Measurements from ENCODE around the gene KIZ. TPM values are rescaled to one million over a fixed set of nuclear protein-coding genes. Genes with fewer than 3 reads are reported as not detected.

Gene KIZ
- total RNA-seq, 1 experiment from 2014 or later, result 17.6 TPM

- no peaks in the 10 kb centered on the region for H3K9me3 ChIP-seq (ENCODE audit: control insufficient read depth in 1 of 2, insufficient read depth in 1 of 2, low read depth in 1 of 2, low read length in 2 of 2)
- DNase-seq (ENCODE audit: low read depth, low spot score) (no peak), ATAC-seq (no peak)
- ChIA-PET RAD21 (ENCODE audit: low non-redundant PET in 1 of 2, low total read pairs in 2 of 2, uncharacterized antibody in 2 of 2, unreplicated experiment in 2 of 2) (no interaction called here), CTCF (no interaction called here), POLR2A (no interaction called here)
- 0 out of 2 replicates have a peak, but pooled peaks cover 2% of the 10 kb centered on the region for H3K27me3 ChIP-seq (ENCODE audit: insufficient read depth, low read length)
- H2AFZ ChIP-seq (ENCODE audit: low read depth, low read length, poor library complexity, severe bottlenecking), result no peak overlapping the region
- H3K4me1 ChIP-seq (ENCODE audit: control insufficient read depth in 1 of 2, insufficient read depth in 2 of 2, low read length in 2 of 2), result no peaks in the 10 kb centered on the region
- no peaks in the 10 kb centered on the region for H4K20me1 ChIP-seq (ENCODE audit: insufficient read depth)
- no TSS peak for BruUV-seq (replicated peaks)
- no peak overlapping the region for H3K9ac ChIP-seq (ENCODE audit: low read length)
- TF ChIP-seq TCF7L2 (IDR thresholded peaks at IDR 0.05; ENCODE audit: borderline replicate concordance, extremely low read depth, insufficient read depth, insufficient read length) (no peak), SRF (IDR thresholded peaks at IDR 0.05; ENCODE audit: low read depth) (no peak), JUND (IDR thresholded peaks at IDR 0.05) (no peak), CTCF (IDR thresholded peaks at IDR 0.05 in 2 of 3, conservative IDR thresholded peaks at IDR 0.05 in 1 of 3; ENCODE audit: borderline replicate concordance in 1 of 3, insufficient read depth in 1 of 3, low read depth in 2 of 3, low read length in 2 of 3) (no peak)
- no peak overlapping the region for H3K4me3 ChIP-seq (replicated peaks in 1 of 2; ENCODE audit: low read depth in 1 of 2, low read length in 2 of 2)
- no peaks in the 10 kb centered on the region for H3K79me2 ChIP-seq (ENCODE audit: insufficient read depth, low read length)
- H3K27ac ChIP-seq (ENCODE audit: low read depth, low read length), result no peak overlapping the region
- intact Hi-C loops (cut with micrococcal nuclease), result no loop called here
- H3K36me3 ChIP-seq (ENCODE audit: control insufficient read depth in 1 of 2, insufficient read depth in 2 of 2, low read length in 2 of 2), result no peaks in the 10 kb centered on the region
- H3K9me2 ChIP-seq (ENCODE audit: insufficient read depth), result no peaks in the 10 kb centered on the region
- H3K4me2 ChIP-seq (ENCODE audit: low read length), result no peak overlapping the region
Observed at GRCh38 chr20:21273755-21274386, 148.0 kb downstream of the KIZ start.

- ChIA-PET POLR2A (no interaction called here), CTCF (no interaction called here), RAD21 (ENCODE audit: low non-redundant PET in 1 of 2, low total read pairs in 2 of 2, uncharacterized antibody in 2 of 2, unreplicated experiment in 2 of 2) (no interaction called here)
- Histone ChIP-seq H3K4me3 (replicated peaks in 1 of 2; ENCODE audit: low read depth in 1 of 2, low read length in 2 of 2) (no peak overlapping the region), H3K4me1 (ENCODE audit: control insufficient read depth in 1 of 2, insufficient read depth in 2 of 2, low read length in 2 of 2) (no peaks in the 10 kb centered on the region), H4K20me1 (ENCODE audit: insufficient read depth) (no peaks in the 10 kb centered on the region), H3K9ac (ENCODE audit: low read length) (no peak overlapping the region), H3K27ac (ENCODE audit: low read depth, low read length) (no peak overlapping the region), H3K9me3 (ENCODE audit: control insufficient read depth in 1 of 2, insufficient read depth in 1 of 2, low read depth in 1 of 2, low read length in 2 of 2) (no peaks in the 10 kb centered on the region), H2AFZ (ENCODE audit: low read depth, low read length, poor library complexity, severe bottlenecking) (no peak overlapping the region), H3K27me3 (ENCODE audit: insufficient read depth, low read length) (peaks cover 11% of the 10 kb centered on the region; the same call in 1 of the 2 replicates), H3K79me2 (ENCODE audit: insufficient read depth, low read length) (no peaks in the 10 kb centered on the region), H3K36me3 (ENCODE audit: control insufficient read depth in 1 of 2, insufficient read depth in 2 of 2, low read length in 2 of 2) (no peaks in the 10 kb centered on the region), H3K4me2 (ENCODE audit: low read length) (no peak overlapping the region), H3K9me2 (ENCODE audit: insufficient read depth) (no peaks in the 10 kb centered on the region)
- intact Hi-C loops (cut with micrococcal nuclease), result no loop called here
- DNase-seq (ENCODE audit: low read depth, low spot score) (no peak), ATAC-seq (no peak)
- no TSS peak for BruUV-seq (replicated peaks)
- TF ChIP-seq SRF (IDR thresholded peaks at IDR 0.05; ENCODE audit: low read depth), result no peak
- TF ChIP-seq ATF3 (IDR thresholded peaks at IDR 0.05), result no peak
- TF ChIP-seq SP1 (IDR thresholded peaks at IDR 0.05; ENCODE audit: low read depth), result no peak
- TF ChIP-seq ZFX (IDR thresholded peaks at IDR 0.05), result no peak
- TF ChIP-seq MAX (IDR thresholded peaks at IDR 0.05), result no peak
- TF ChIP-seq JUND (IDR thresholded peaks at IDR 0.05), result no peak
- no peak for TF ChIP-seq RAD21 (IDR thresholded peaks at IDR 0.05; ENCODE audit: low read depth)
- TF ChIP-seq ZNF274 (IDR thresholded peaks at IDR 0.05; ENCODE audit: low read depth, low read length), result no peak
- no peak for TF ChIP-seq CTCF (IDR thresholded peaks at IDR 0.05 in 2 of 3, conservative IDR thresholded peaks at IDR 0.05 in 1 of 3; ENCODE audit: borderline replicate concordance in 1 of 3, insufficient read depth in 1 of 3, low read depth in 2 of 3, low read length in 2 of 3)
- no peak for TF ChIP-seq ELF1 (IDR thresholded peaks at IDR 0.05; ENCODE audit: borderline replicate concordance, low read depth)
- TF ChIP-seq EZH2phosphoT487 (IDR thresholded peaks at IDR 0.05; ENCODE audit: borderline replicate concordance), result no peak
- no peak for TF ChIP-seq CBX3 (IDR thresholded peaks at IDR 0.05; ENCODE audit: low read depth)
- no peak for TF ChIP-seq YY1 (IDR thresholded peaks at IDR 0.05; ENCODE audit: extremely low read depth, insufficient replicate concordance, low read depth, low read length)
- no peak for TF ChIP-seq TCF7L2 (IDR thresholded peaks at IDR 0.05; ENCODE audit: borderline replicate concordance, extremely low read depth, insufficient read depth, insufficient read length)
- no peak for TF ChIP-seq SIN3A (IDR thresholded peaks at IDR 0.05; ENCODE audit: low read depth)
Observed at GRCh38 chr20:21278829-21279228, 152.9 kb downstream of the KIZ start.
